Astrocyte of the spinal cord (primary cell): ENCODE data around the gene HACD1.

Experiments used
- DNase-seq: peaks from one replicate; pipeline ENCODE4 v3.0.0; 2011; ENCODE audit warnings: low read depth, low spot score
- H3K4me3 ChIP-seq: 2 replicates; pipeline ENCODE4 v1.5.1; 2011; ENCODE audit warnings: low read depth, mild to moderate bottlenecking, low read length, moderate library complexity
- CTCF ChIP-seq: IDR thresholded peaks from 2 replicates; pipeline ENCODE4 v1.5.1; 2012; ENCODE audit warnings: low read depth, mild to moderate bottlenecking, low read length, inconsistent platforms
- in situ Hi-C: cut with HindIII; loops from 2 replicates; pipeline ENCODE4 v1.10.0; 2017; ENCODE audit warnings: low sequenced_read_pairs

Gene HACD1

DNA sequence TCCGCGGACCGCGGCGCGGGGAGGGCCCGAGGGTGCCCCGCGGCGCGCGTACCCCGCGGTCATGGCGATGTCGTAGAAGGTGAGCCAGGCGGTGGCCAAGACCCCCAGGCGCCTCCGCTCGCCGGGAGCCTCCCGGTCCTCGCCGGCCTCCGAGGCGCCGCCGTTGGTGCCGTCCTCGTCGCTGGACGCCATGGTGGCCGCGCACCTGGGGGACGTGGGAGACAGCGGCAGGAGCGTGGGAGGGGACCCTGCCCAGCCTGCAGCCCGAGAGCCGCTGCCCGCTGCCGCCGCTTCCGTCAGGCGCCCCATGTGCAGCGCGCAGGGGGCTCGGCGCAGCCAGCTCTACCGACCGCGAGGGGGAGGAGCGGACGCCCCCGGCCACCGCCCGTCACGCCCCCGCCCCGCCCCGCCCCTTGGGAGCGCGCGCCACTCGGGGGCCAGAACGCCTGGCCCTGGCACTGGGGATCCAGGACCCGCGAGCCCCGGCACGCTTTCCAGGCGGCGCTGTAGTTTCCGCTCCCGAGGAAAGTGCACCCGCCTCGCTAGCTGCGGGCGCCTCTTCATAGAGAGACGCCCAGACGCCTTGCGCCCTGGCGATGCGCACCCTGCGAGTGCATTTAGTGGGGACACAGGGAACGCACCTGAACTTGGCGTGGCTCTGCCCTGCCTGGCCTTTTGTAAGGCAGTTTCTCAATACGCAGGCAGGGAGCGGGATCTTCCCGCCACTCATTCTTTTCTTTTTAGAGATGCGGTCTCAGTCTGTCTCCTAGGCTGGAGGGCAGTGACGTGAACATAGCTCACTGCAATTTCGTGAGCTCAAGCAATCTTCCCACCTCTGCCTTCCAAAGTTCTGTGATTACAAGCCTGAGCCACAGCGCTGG, at the start of gene HACD1:
HACD1 (minus strand) TSS at position 344 of the 881 bp plus-strand sequence; CDS start at position 309, 35 bp downstream.
- in situ Hi-C loops, result no loop called here
- DNase-seq, result peak; percentile 65
- peak within 1 kb of the TSS; percentile 59 for H3K4me3 ChIP-seq
- peak; percentile 24 for TF ChIP-seq CTCF

- DNase-seq, result peak; percentile 89
- no peak for TF ChIP-seq CTCF
- in situ Hi-C loops, result no loop called here
- no peak overlapping the region for H3K4me3 ChIP-seq
These were observed 48.6 kb upstream of the HACD1 start for GRCh38 chr10:17665747-17666146.

DNA sequence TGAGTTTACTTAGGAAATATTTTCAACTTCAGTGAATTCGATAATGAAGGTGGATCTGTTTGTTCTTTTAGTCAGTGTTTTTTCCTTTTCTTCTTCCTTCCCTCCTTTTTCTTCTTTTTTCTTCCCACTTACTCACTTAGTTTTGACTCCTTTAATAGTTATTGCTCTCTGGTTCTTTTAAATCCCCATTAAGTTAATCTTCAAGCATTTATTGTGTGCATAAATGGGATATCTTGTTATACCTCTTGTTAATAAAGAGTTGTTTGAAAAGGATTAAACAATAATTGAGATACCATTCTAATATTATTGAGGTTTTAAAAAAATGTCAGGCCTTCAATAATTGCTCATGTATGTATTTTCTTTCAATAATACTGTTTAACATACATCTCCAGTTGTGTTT, 46.3 kb upstream of the HACD1 start:
- TF ChIP-seq CTCF, result no peak
- H3K4me3 ChIP-seq, result no peak overlapping the region
- in situ Hi-C loops, result no loop called here
- DNase-seq, result no peak

GRCh38 chr10:17662193-17663138, 45.3 kb upstream of the HACD1 start:
- no peak for TF ChIP-seq CTCF
- H3K4me3 ChIP-seq, result no peak overlapping the region
- in situ Hi-C loops, result no loop called here
- DNase-seq, result no peak

- no peak overlapping the region for H3K4me3 ChIP-seq
- in situ Hi-C loops, result no loop called here
- DNase-seq, result no peak
- TF ChIP-seq CTCF, result no peak
These were observed 44.3 kb upstream of the HACD1 start for GRCh38 chr10:17661510-17661909.

- no peak for DNase-seq
- TF ChIP-seq CTCF, result no peak
- in situ Hi-C loops, result no loop called here
- no peak overlapping the region for H3K4me3 ChIP-seq
These were observed 43.7 kb upstream of the HACD1 start for GRCh38 chr10:17660921-17661320.
